Body of pancreas (tissue), 4 donors: ENCODE data around the gene GNG12. TPM values are rescaled to one million over a fixed set of nuclear protein-coding genes. Genes with fewer than 3 reads are reported as not detected.
"Not testable (repeated sequence)": the region's sequence is repeated elsewhere in the genome, so short reads cannot be mapped to it uniquely, and the experiment has no call there.

Experiments used
- ATAC-seq: fragments of 150-250 bp; one replicate; pipeline ENCODE4 v1.9.1; 2016
- DNase-seq, 4 donors: peaks; one replicate each; pipeline ENCODE4 v3.0.0-alpha.2; 2019
- H3K27ac ChIP-seq, 4 donors: fragments of 200-600 bp; sonication (generic); 1 replicate in 3 of 4; 2 replicates in 1 of 4; pipeline versions ENCODE4 v1.5.1 to v1.6.1; 2016 to 2019; ENCODE audit warnings: mild to moderate bottlenecking in 1 of 4, mixed read lengths in 1 of 4, moderate library complexity in 1 of 4
- H3K27me3 ChIP-seq, 2 donors: fragments of 200-600 bp; sonication (generic); one replicate each; pipeline ENCODE4 v1.6.0; 2016; ENCODE audit warnings: mild to moderate bottlenecking in 1 of 2
- H3K36me3 ChIP-seq, 2 donors: fragments of 200-600 bp; sonication (generic); replicated peaks in 1 of 2; 2 replicates each; pipeline ENCODE4 v1.5.1; 2016; ENCODE audit warnings: low read depth in 2 of 2; ENCODE audit not compliant: insufficient read depth in 1 of 2
- H3K4me1 ChIP-seq: fragments of 200-600 bp; sonication (generic); one replicate; pipeline ENCODE4 v1.6.0; 2016
- H3K4me3 ChIP-seq, 2 donors: fragments of 200-600 bp; sonication (generic); 1 replicate in 1 of 2; 2 replicates in 1 of 2; pipeline ENCODE4 v1.5.1; 2016 to 2019
- H3K9me3 ChIP-seq, 3 donors: fragments of 200-600 bp; sonication (generic); 1 replicate in 2 of 3; 2 replicates in 1 of 3; pipeline ENCODE4 v1.5.1; 2016
- POLR2A ChIP-seq, 3 donors: fragments of 450-650 bp; IDR thresholded peaks; one replicate each; pipeline ENCODE4 v1.6.1; 2016; ENCODE audit warnings: antibody characterized with exemption in 3 of 3, mild to moderate bottlenecking in 2 of 3
- WGBS, 2 donors: methylation state at CpG; one replicate each; pipeline ENCODE4 v1.1.5; 2017; 5-methylcytosine and 5-hydroxymethylcytosine counted together
- intact Hi-C: fragments of 100-400 bp; cut with DNase I; formaldehyde crosslinking; loops from one replicate; pipeline ENCODE4 v1.15.1; 2023
- total RNA-seq, 2 donors: library from RNA; depleted of rRNA; stranded (reverse); fragments of >200 nt; gene quantifications; one replicate each; pipeline ENCODE4 v1.1.0, GENCODE V29; 2016
- TF ChIP-seq, protein P1 (sequence below), 7 experiments: fragments of 450-650 bp in 4 of 7; fragments of 200-600 bp in 3 of 7; sonication (generic) in 3 of 7; IDR thresholded peaks; one replicate each; pipeline ENCODE4 v1.5.1; 2016 to 2019; ENCODE audit warnings: antibody characterized with exemption in 7 of 7

Gene GNG12
- total RNA-seq, 2 donors from 2014 or later, result 26.4 to 42.3 TPM

DNA sequence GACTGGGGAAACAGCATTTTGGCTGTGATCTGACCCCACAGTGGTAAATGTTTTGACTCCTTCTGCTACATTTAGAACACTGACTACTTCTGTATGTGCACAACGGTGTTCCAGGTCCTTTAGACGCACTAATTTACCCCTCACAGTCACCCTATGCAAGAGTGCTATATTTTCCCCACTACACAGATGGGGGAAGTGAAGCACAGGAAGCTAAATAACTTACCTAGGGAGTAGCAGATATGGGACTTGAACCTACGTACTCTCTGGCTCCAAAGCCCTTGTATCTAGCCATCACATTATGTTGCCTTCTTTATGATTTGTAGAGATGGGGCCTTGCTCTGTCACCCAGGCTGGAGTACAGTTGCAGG lies 99.0 kb downstream of the GNG12 start:
- Histone ChIP-seq H3K4me1 (peaks cover 13% of the 10 kb centered on the region), H3K27ac (no peak overlapping the region), H3K4me3 (no peak overlapping the region), H3K36me3 (no peaks in the 10 kb centered on the region), H3K9me3 (no peaks in the 10 kb centered on the region), H3K27me3 (no peaks in the 10 kb centered on the region)
- no peak for DNase-seq
- no peak for ATAC-seq
- intact Hi-C loops, result no loop called here
- no peak for TF ChIP-seq POLR2A (IDR thresholded peaks at IDR 0.05)
- TF ChIP-seq, protein P1, sequence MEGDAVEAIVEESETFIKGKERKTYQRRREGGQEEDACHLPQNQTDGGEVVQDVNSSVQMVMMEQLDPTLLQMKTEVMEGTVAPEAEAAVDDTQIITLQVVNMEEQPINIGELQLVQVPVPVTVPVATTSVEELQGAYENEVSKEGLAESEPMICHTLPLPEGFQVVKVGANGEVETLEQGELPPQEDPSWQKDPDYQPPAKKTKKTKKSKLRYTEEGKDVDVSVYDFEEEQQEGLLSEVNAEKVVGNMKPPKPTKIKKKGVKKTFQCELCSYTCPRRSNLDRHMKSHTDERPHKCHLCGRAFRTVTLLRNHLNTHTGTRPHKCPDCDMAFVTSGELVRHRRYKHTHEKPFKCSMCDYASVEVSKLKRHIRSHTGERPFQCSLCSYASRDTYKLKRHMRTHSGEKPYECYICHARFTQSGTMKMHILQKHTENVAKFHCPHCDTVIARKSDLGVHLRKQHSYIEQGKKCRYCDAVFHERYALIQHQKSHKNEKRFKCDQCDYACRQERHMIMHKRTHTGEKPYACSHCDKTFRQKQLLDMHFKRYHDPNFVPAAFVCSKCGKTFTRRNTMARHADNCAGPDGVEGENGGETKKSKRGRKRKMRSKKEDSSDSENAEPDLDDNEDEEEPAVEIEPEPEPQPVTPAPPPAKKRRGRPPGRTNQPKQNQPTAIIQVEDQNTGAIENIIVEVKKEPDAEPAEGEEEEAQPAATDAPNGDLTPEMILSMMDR (IDR thresholded peaks at IDR 0.05), result no peak
- WGBS, 2 donors, result 87 to 96% methylated on average over 3 of the region's 3 CpGs

DNA sequence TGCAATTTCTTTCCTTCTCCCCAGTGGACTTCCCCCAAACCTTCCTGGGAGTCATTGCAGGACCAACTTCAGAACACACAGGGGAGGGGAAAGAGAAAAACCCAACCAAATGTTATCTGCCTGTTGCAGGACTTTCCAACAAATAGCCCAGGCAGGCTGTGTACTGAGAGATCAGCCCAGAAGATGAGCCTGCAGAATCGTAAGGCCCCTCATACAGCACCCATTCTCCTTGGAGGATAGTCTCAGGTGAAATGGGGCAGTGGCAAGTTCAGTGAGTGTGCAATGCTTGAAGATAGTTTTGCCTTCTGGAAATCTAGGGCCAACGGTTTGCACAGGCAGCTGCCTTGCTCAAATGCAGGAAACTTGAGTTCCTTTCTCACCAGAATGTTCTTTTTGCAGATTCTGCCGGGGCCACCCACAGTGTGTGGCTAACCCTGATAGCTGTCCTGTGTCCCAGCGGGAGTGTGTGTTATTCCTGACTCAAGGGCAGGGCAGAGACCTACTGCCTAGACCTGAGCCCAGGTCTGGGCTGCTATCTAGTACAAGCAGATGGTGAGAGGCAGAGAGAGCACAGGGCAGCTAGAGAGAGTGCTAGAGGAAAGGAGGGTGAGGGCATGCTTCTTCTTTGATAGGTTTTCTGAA lies 99.5 kb downstream of the GNG12 start:
- Histone ChIP-seq H3K9me3 (no peaks in the 10 kb centered on the region), H3K27ac (no peak overlapping the region), H3K4me1 (peaks cover 13% of the 10 kb centered on the region), H3K27me3 (no peaks in the 10 kb centered on the region), H3K4me3 (no peak overlapping the region), H3K36me3 (no peaks in the 10 kb centered on the region)
- intact Hi-C loops, result no loop called here
- DNase-seq (no peak), ATAC-seq (no peak)
- TF ChIP-seq POLR2A (IDR thresholded peaks at IDR 0.05), result no peak
- TF ChIP-seq, protein P1 (IDR thresholded peaks at IDR 0.05), result no peak
- WGBS, 2 donors, result 46 to 88% methylated on average over 3 to 4 of the region's 4 CpGs

DNA sequence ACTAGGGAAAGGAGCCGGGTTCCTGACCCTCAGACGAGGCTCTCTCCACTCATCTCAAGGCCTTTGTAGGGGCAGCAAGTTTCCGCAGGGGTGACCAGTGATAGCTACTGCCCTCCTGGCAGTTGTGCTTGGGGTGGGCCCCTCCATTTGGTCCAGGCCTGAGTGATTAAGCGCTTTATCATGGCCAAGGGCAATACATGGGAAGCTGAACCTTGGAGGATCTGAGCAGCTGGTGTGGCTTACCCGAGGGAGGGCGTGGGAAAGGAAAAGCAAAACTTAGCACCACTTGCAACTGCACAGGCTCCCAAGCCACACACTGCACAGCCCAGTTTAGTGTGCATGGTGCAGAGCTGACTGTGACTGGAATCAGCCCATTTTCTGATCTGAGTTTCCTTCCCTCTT lies 100.5 kb downstream of the GNG12 start:
- Histone ChIP-seq H3K4me1 (peaks cover 13% of the 10 kb centered on the region), H3K4me3 (no peak overlapping the region), H3K9me3 (no peaks in the 10 kb centered on the region), H3K27me3 (no peaks in the 10 kb centered on the region), H3K36me3 (no peaks in the 10 kb centered on the region), H3K27ac (no peak overlapping the region)
- TF ChIP-seq POLR2A (IDR thresholded peaks at IDR 0.05), result no peak
- TF ChIP-seq, protein P1 (IDR thresholded peaks at IDR 0.05), result no peak
- 75 to 77% methylated on average over 6 of the region's 6 CpGs for WGBS, 2 donors
- no peak for ATAC-seq
- intact Hi-C loops, result no loop called here
- peak in 1 of 4 donors; percentile 13 for DNase-seq

DNA sequence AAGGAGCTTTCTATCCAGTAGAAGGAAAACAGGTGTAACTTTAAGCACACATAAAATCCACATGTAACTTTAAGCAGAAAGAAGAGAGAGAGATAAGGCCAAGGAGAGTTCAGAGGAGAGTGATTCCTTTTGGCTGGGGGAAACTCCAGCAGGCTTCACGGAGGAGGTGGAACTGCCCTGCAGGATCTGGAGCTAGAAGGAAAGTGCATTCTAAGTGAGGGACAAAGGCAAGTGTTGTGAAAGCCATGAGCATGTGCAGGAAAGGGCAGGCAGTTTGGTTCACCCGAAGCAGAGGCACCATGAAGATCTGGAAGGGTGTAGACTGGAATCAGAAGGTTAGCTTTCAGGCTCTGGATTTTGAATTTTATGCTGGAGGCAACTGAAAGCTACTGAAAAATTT lies 101.9 kb downstream of the GNG12 start:
- Histone ChIP-seq H3K9me3 (no peaks in the 10 kb centered on the region), H3K4me3 (no peak overlapping the region), H3K27ac (no peak overlapping the region), H3K4me1 (peaks cover 7% of the 10 kb centered on the region), H3K36me3 (no peaks in the 10 kb centered on the region), H3K27me3 (no peaks in the 10 kb centered on the region)
- DNase-seq (no peak), ATAC-seq (no peak)
- WGBS, 2 donors, result 73 to 93% methylated on average over 2 of the region's 2 CpGs
- TF ChIP-seq POLR2A (IDR thresholded peaks at IDR 0.05), result no peak
- TF ChIP-seq, protein P1 (IDR thresholded peaks at IDR 0.05), result no peak
- intact Hi-C loops, result no loop called here

DNA sequence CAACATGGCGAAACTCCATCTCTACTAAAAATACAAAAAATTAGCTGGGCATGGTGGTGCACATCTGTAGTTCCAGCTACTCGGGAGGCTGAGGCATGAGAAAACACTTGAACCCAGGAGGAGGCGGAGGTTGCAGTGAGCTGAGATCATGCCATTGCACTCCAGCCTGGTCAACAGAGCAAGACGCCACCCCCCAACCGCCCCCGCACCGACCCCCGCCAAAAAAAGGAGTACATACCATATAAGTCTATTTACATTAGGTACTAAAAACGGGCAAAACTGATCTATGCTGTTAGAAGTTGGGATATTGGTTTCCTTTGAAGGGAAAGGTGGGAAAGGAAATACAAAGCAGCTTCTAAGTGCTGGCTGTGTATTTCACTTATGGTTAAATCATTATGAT lies 103.0 kb downstream of the GNG12 start:
- H3K27ac ChIP-seq, H3K9me3 ChIP-seq, ATAC-seq, H3K27me3 ChIP-seq, DNase-seq, H3K4me3 ChIP-seq, H3K36me3 ChIP-seq, H3K4me1 ChIP-seq, intact Hi-C loops: not testable (repeated sequence)
- WGBS, 2 donors, result 93 to 94% methylated on average over 9 of the region's 9 CpGs
